Activated B cell treated with CpG ODN at 0.5 μM for 24 hours (primary cell): ENCODE measurements around the gene PRMT2. TPM values are rescaled to one million over a fixed set of nuclear protein-coding genes. Genes with fewer than 3 reads are reported as not detected.

Source experiments
- ATAC-seq: fragments of 200-7000 bp; cut with Tn5 transposase; one replicate; pipeline ENCODE4 v1.10.0; 2021; ENCODE audit warnings: low read depth, mild to moderate bottlenecking, moderate library complexity
- CTCF ChIA-PET: fragments of 350-600 bp; sonication (Branson Sonifier 250); formaldehyde crosslinking; loops from one replicate; lab custom pipeline; 2021; ENCODE audit warnings: antibody characterized with exemption; lab: Charles Lee
- POLR2A ChIA-PET: fragments of 350-600 bp; sonication (Branson Sonifier 250); formaldehyde crosslinking; loops from one replicate; lab custom pipeline; 2021; ENCODE audit warnings: antibody characterized with exemption; lab: Charles Lee
- DNase-seq: peaks from one replicate; pipeline ENCODE4 v3.0.0; 2022
- H3K27ac Mint-ChIP-seq: one replicate; pipeline ENCODE4 v1.8.0; 2020; ENCODE audit warnings: mixed read lengths
- H3K27me3 Mint-ChIP-seq: one replicate; pipeline ENCODE4 v1.8.0; 2021; ENCODE audit warnings: mixed read lengths
- H3K36me3 Mint-ChIP-seq: one replicate; pipeline ENCODE4 v1.8.0; 2021; ENCODE audit warnings: low read depth, mixed read lengths
- H3K4me1 Mint-ChIP-seq: one replicate; pipeline ENCODE4 v1.8.0; 2021; ENCODE audit warnings: mixed read lengths
- H3K4me3 Mint-ChIP-seq: one replicate; pipeline ENCODE4 v1.8.0; 2020; ENCODE audit warnings: mild to moderate bottlenecking, mixed read lengths
- H3K9me3 Mint-ChIP-seq: one replicate; pipeline ENCODE4 v1.8.0; 2020; ENCODE audit warnings: mixed read lengths
- CTCF ChIP-seq: fragments of 200-600 bp; IDR thresholded peaks from one replicate; pipeline ENCODE4 v1.8.0; 2022; ENCODE audit warnings: antibody characterized with exemption, mild to moderate bottlenecking
- intact Hi-C: fragments of 100-400 bp; cut with micrococcal nuclease; formaldehyde crosslinking; loops from one replicate; pipeline ENCODE4 v1.15.1; 2024
- total RNA-seq: library from RNA; stranded (reverse); gene quantifications from 2 replicates; pipeline ENCODE4 v1.2.3, GENCODE V29; 2022

Gene PRMT2
- total RNA-seq, 1 donor from 2014 or later: 48.5 TPM

DNA sequence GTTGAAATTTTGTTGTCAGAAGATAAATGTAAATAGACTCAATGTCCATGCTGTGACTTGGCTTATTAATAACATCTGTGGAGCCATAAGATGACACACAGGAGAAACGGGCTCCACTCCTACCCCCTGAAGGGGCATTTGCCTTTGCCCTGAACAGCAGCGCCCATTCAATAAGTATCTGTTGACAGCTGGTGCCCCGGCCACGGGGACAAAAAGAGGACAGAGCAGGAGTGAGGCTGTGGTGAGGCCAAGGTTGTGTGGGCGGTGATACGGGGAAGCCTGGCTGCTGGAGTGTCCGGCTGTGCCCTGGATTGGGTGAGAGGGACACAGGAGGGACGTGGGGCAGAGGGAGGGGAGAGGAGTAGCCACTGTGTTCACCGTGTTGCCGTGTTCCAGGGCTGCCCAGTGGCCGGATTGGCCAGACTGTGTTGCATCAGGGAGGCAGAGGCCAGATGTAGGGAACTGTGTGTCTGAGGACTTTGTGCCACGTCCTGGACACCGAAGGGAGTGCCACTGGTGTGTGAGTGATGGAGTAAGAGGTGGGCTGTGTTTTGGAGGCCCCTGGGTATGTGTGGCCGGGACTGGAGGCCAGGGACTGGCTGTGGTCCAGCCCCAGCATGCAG, 15.1 kb downstream of the PRMT2 start:
- Mint-ChIP-seq H3K4me1 (no peaks in the 10 kb centered on the region), H3K9me3 (peaks cover 6% of the 10 kb centered on the region), H3K4me3 (no peak overlapping the region), H3K27me3 (no peaks in the 10 kb centered on the region), H3K27ac (no peak overlapping the region), H3K36me3 (peaks cover 99% of the 10 kb centered on the region)
- POLR2A ChIA-PET: no interaction called here
- no peak for TF ChIP-seq CTCF
- DNase-seq (no peak), ATAC-seq (no peak)
- intact Hi-C loops: no loop called here
- CTCF ChIA-PET: no interaction called here

GRCh38 chr21:46651121-46651520, 15.6 kb downstream of the PRMT2 start:
- POLR2A ChIA-PET: no interaction called here
- H3K36me3 Mint-ChIP-seq: peaks cover 99% of the 10 kb centered on the region
- peaks cover 9% of the 10 kb centered on the region for H3K9me3 Mint-ChIP-seq
- no peak for TF ChIP-seq CTCF
- H3K4me3 Mint-ChIP-seq: no peak overlapping the region
- CTCF ChIA-PET: no interaction called here
- no peak for ATAC-seq
- no peaks in the 10 kb centered on the region for H3K4me1 Mint-ChIP-seq
- DNase-seq: no peak
- no peaks in the 10 kb centered on the region for H3K27me3 Mint-ChIP-seq
- H3K27ac Mint-ChIP-seq: no peak overlapping the region
- intact Hi-C loops: no loop called here

DNA sequence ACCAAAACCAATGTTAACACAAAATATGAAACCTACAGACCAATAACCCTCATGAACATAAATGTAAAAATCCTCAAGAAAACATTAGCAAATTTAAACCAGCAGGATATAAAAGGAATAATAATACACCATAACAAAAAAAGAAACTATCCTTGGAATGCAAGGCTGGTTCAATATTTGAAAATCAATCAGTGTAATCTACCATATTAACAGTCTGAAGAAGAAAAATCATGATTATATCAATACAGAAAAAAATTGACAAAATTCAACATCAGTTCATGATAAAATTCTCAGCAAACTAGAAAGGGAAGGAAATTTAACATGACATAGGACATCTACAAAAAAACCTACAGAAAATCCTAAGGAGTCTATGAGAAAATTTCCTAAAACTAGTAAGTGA, 19.8 kb downstream of the PRMT2 start:
- Mint-ChIP-seq H3K4me3 (no peak overlapping the region), H3K36me3 (peaks cover 89% of the 10 kb centered on the region), H3K27me3 (no peaks in the 10 kb centered on the region), H3K4me1 (no peaks in the 10 kb centered on the region), H3K27ac (no peak overlapping the region), H3K9me3 (peaks cover 15% of the 10 kb centered on the region)
- DNase-seq (no peak), ATAC-seq (no peak)
- POLR2A ChIA-PET: no interaction called here
- intact Hi-C loops: no loop called here
- CTCF ChIA-PET: no interaction called here
- TF ChIP-seq CTCF: no peak

DNA sequence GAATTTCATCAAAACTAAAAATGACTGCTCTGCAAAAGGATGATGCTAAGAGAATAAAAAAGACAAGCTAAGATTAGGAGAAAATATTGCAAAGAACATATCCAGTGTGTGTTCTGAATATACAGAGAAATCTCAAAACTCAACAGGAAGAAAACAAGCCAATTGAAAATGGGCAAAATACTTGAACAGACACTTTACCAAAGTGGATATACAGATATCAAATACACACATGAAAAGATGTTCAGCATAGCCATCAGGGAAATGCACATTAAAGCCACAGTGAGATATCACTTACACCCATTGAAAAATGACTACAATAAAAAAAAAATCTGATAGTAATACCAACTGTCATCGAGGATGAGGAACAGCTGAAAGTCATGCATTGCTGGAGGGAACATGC, 21.3 kb downstream of the PRMT2 start:
- intact Hi-C loops: no loop called here
- ChIA-PET POLR2A (interaction anchor here (0.7 kb wide), 1 partner anchor 197 kb away, joined by 3 read pairs; no protein-coding TSS in a partner anchor), CTCF (no interaction called here)
- peaks cover 81% of the 10 kb centered on the region for H3K36me3 Mint-ChIP-seq
- no peak for DNase-seq
- H3K27ac Mint-ChIP-seq: no peak overlapping the region
- peaks cover 15% of the 10 kb centered on the region for H3K9me3 Mint-ChIP-seq
- H3K4me1 Mint-ChIP-seq: peaks cover 3% of the 10 kb centered on the region
- ATAC-seq: no peak
- no peaks in the 10 kb centered on the region for H3K27me3 Mint-ChIP-seq
- no peak overlapping the region for H3K4me3 Mint-ChIP-seq
- no peak for TF ChIP-seq CTCF

- TF ChIP-seq CTCF: no peak
- H3K4me1 Mint-ChIP-seq: peaks cover 3% of the 10 kb centered on the region
- no peak for ATAC-seq
- DNase-seq: no peak
- H3K4me3 Mint-ChIP-seq: no peak overlapping the region
- CTCF ChIA-PET: no interaction called here
- H3K27ac Mint-ChIP-seq: no peak overlapping the region
- intact Hi-C loops: no loop called here
- H3K27me3 Mint-ChIP-seq: no peaks in the 10 kb centered on the region
- H3K36me3 Mint-ChIP-seq: peaks cover 68% of the 10 kb centered on the region
- peaks cover 10% of the 10 kb centered on the region for H3K9me3 Mint-ChIP-seq
- POLR2A ChIA-PET: no interaction called here
Measured at GRCh38 chr21:46660505-46660904, 25.0 kb downstream of the PRMT2 start.
